ENCODE data around the gene G6PC2.
"Not testable (repeated sequence)": the region's sequence is repeated elsewhere in the genome, so short reads cannot be mapped to it uniquely, and the experiment has no call there.

G6PC2 gene, protein sequence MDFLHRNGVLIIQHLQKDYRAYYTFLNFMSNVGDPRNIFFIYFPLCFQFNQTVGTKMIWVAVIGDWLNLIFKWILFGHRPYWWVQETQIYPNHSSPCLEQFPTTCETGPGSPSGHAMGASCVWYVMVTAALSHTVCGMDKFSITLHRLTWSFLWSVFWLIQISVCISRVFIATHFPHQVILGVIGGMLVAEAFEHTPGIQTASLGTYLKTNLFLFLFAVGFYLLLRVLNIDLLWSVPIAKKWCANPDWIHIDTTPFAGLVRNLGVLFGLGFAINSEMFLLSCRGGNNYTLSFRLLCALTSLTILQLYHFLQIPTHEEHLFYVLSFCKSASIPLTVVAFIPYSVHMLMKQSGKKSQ

DNA sequence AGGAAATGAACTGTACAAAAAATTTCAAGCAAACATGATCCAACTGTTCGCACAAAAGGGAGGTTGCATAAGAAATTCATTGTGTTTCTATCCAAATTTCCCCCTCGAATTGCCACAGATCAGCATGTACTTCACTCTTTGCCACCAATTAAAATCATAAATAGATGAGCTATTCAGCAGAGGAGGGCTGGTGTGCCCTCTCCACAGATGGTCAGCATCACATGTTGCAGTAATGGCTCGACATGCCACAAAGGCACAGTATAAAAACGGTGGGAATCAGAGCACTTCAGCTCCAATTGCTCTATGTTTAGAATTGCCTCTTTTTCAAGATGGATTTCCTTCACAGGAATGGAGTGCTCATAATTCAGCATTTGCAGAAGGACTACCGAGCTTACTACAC, at the start of gene G6PC2:
G6PC2 (plus strand) TSS at position 289 of the 400 bp plus-strand sequence; CDS start at position 330, 41 bp downstream.
- Histone ChIP-seq H3K9ac (ENCODE audit: low read depth in 1 of 2, low read length in 2 of 2) (no peak within 1 kb of the TSS), H3K27me3 (ENCODE audit: control insufficient read depth in 2 of 2, insufficient read depth in 2 of 2, low read length in 2 of 2) (no peaks in the 10 kb centered on the region), H3K9me3 (ENCODE audit: control insufficient read depth in 2 of 2, low read length in 2 of 2) (no peaks in the 10 kb centered on the region), H3K4me3 (ENCODE audit: low read length in 2 of 2) (no peak within 1 kb of the TSS), H3K4me1 (ENCODE audit: control insufficient read depth in 2 of 2, insufficient read depth in 2 of 2, low read length in 2 of 2) (no peaks in the 10 kb centered on the region), H3K27ac (ENCODE audit: low read depth in 2 of 2, low read length in 2 of 2) (no peak within 1 kb of the TSS), H3K36me3 (ENCODE audit: control insufficient read depth in 2 of 2, insufficient read depth in 2 of 2, low read length in 2 of 2) (no peaks in the 10 kb centered on the region)

DNA sequence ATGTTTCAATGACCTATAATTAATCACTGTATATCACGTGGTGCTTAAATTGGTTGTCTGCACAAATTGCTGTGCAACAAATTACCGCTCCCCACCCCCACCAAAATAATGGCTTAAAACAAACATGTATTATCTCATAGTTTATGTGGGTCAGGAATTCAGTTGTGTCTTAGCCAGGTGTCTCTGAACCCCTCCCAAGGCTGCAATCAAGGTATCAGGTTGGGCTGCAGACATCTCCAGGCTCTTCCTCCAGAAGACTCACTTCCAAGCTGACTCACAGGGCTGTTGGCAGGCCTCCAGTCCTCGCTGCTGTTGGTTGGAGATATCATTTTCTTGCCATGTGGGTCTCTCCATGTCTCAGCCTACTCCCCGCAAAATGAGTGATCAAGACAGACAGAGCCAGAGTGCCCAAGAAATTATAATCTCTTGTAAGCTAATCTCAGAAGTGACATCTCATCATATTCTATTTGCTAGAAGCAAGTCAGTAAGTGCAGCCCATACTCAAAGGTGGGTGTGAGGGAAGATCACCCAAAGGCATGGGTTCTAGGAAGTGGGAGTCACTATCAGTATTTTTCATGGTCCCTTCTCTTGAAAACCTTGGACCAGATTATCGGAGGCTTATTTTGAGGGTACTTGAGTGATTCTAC, 49.3 kb upstream of the G6PC2 start:
- Histone ChIP-seq H3K9me3 (ENCODE audit: control insufficient read depth in 2 of 2, low read length in 2 of 2) (no peaks in the 10 kb centered on the region), H3K4me3 (ENCODE audit: low read length in 2 of 2) (no peak overlapping the region), H3K36me3 (ENCODE audit: control insufficient read depth in 2 of 2, insufficient read depth in 2 of 2, low read length in 2 of 2) (peaks cover 23 to 29% of the 10 kb centered on the region in 2 donors), H3K9ac (ENCODE audit: low read depth in 1 of 2, low read length in 2 of 2) (no peak overlapping the region), H3K4me1 (ENCODE audit: control insufficient read depth in 2 of 2, insufficient read depth in 2 of 2, low read length in 2 of 2) (no peaks in the 10 kb centered on the region), H3K27ac (ENCODE audit: low read depth in 2 of 2, low read length in 2 of 2) (no peak overlapping the region), H3K27me3 (ENCODE audit: control insufficient read depth in 2 of 2, insufficient read depth in 2 of 2, low read length in 2 of 2) (no peaks in the 10 kb centered on the region)

DNA sequence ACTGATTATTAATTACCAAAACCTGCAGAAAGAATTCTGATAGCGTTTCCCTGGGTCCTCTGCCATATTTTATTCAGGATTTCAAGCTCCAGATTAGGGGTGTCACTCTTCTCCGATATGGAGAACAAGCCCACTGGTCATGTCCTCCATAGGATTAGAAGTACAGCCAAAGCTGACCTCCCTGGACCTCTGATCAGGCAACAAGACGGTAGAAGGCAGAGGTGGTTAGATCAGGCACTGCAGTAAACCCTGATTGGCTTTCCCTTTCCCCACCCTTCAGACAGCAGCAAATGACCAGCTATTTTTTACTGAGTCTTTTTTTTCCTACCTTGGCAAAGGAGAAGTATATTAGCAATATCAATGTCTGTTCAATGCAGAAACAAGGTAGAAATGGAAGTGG, 48.6 kb upstream of the G6PC2 start:
- peaks cover 27 to 29% of the 10 kb centered on the region in 2 donors for H3K36me3 ChIP-seq (ENCODE audit: control insufficient read depth in 2 of 2, insufficient read depth in 2 of 2, low read length in 2 of 2)
- no peaks in the 10 kb centered on the region for H3K27me3 ChIP-seq (ENCODE audit: control insufficient read depth in 2 of 2, insufficient read depth in 2 of 2, low read length in 2 of 2)
- no peaks in the 10 kb centered on the region for H3K4me1 ChIP-seq (ENCODE audit: control insufficient read depth in 2 of 2, insufficient read depth in 2 of 2, low read length in 2 of 2)
- H3K9me3 ChIP-seq (ENCODE audit: control insufficient read depth in 2 of 2, low read length in 2 of 2) = no peaks in the 10 kb centered on the region
- no peak overlapping the region for H3K27ac ChIP-seq (ENCODE audit: low read depth in 2 of 2, low read length in 2 of 2)
- no peak overlapping the region for H3K4me3 ChIP-seq (ENCODE audit: low read length in 2 of 2)
- H3K9ac ChIP-seq (ENCODE audit: low read depth in 1 of 2, low read length in 2 of 2) = no peak overlapping the region

DNA sequence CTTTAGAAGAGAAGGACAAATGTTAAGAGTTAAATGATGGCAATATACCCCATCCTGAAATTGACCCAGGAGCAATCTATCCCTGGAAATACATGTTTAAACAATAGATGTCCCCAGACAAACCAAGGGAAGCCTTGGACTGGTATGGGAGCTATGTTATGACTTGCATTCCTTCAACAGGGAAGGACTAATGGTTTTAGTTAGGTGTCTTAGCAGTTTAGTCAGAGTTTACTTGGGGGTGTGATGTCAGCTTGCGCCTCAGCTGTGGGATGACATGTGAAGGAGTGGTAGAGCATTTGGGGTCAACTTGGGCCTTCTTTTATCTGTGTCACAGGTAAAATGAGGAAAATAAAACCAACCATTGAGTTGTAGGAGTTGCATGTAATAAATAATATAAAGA, 47.6 kb upstream of the G6PC2 start:
- H3K9me3 ChIP-seq (ENCODE audit: control insufficient read depth in 2 of 2, low read length in 2 of 2) = no peaks in the 10 kb centered on the region
- H3K4me1 ChIP-seq (ENCODE audit: control insufficient read depth in 2 of 2, insufficient read depth in 2 of 2, low read length in 2 of 2) = no peaks in the 10 kb centered on the region
- no peaks in the 10 kb centered on the region for H3K27me3 ChIP-seq (ENCODE audit: control insufficient read depth in 2 of 2, insufficient read depth in 2 of 2, low read length in 2 of 2)
- H3K27ac ChIP-seq (ENCODE audit: low read depth in 2 of 2, low read length in 2 of 2) = no peak overlapping the region
- H3K36me3 ChIP-seq (ENCODE audit: control insufficient read depth in 2 of 2, insufficient read depth in 2 of 2, low read length in 2 of 2) = peaks cover 27 to 32% of the 10 kb centered on the region in 2 donors
- H3K9ac ChIP-seq (ENCODE audit: low read depth in 1 of 2, low read length in 2 of 2) = no peak overlapping the region
- no peak overlapping the region for H3K4me3 ChIP-seq (ENCODE audit: low read length in 2 of 2)

DNA sequence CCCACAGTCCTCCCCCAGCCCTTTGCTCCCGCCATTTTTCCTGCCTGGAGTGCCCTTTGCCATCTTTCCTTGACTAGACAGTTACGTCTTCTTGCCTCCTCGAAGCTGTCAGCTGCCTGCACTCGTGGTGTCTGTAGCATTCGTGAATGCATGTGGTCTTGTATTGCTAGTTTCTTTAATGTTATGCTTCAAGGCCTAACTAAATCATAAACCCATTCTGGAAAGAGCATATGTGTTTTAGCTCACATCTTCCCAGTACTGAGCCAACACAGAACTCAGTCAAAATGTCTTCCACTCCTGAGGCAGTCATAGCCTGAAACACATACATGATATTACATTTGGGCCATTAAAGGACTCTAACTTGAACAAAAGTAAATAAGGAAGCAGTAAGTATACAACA, 46.4 kb upstream of the G6PC2 start:
- H3K9ac ChIP-seq (ENCODE audit: low read depth in 1 of 2, low read length in 2 of 2) = no peak overlapping the region
- no peaks in the 10 kb centered on the region for H3K9me3 ChIP-seq (ENCODE audit: control insufficient read depth in 2 of 2, low read length in 2 of 2)
- no peaks in the 10 kb centered on the region for H3K4me1 ChIP-seq (ENCODE audit: control insufficient read depth in 2 of 2, insufficient read depth in 2 of 2, low read length in 2 of 2)
- H3K4me3 ChIP-seq (ENCODE audit: low read length in 2 of 2) = no peak overlapping the region
- no peak overlapping the region for H3K27ac ChIP-seq (ENCODE audit: low read depth in 2 of 2, low read length in 2 of 2)
- H3K36me3 ChIP-seq (ENCODE audit: control insufficient read depth in 2 of 2, insufficient read depth in 2 of 2, low read length in 2 of 2) = peaks cover 27 to 32% of the 10 kb centered on the region in 2 donors
- no peaks in the 10 kb centered on the region for H3K27me3 ChIP-seq (ENCODE audit: control insufficient read depth in 2 of 2, insufficient read depth in 2 of 2, low read length in 2 of 2)

DNA sequence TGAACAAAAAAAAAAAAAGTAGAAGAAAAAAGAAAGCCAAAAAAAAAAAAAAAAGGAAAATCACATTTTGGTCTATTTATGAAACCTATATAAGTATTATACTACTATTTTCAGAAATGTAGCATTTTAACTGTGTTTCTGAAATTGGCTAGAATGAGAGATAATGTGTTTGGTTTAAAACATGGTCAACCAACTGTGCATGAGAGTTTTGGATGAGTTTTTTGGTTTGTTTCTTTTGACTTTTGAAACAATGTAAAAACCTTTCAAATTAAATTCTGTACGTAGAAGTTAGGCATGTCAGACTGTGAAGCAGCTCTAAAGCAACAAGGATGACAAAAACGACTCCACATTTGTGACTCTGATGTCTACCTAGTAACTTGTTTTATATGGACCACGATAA, 45.5 kb upstream of the G6PC2 start:
- no peak overlapping the region for H3K27ac ChIP-seq (ENCODE audit: low read depth in 2 of 2, low read length in 2 of 2)

DNA sequence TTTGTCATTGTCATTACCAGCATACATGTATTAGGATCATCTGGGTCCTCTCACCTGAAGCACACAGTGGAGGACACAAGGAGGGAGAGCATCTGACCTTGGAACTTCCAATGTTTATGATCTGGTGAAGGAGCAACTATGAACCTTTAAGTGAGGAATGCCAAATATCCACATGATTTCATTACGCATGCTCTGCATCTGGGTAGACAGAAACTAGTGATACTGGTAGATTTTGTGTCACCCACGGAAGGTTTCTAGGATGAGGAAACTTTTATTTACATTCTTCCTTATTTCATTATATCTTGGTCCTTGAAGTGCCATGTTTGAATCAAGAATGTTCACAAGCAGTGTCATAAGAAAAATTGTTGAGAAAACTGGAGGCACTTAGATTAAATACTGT, 42.9 kb upstream of the G6PC2 start:
- Histone ChIP-seq H3K27ac (ENCODE audit: low read depth in 2 of 2, low read length in 2 of 2) (no peak overlapping the region), H3K9me3 (ENCODE audit: control insufficient read depth in 2 of 2, low read length in 2 of 2) (no peaks in the 10 kb centered on the region), H3K36me3 (ENCODE audit: control insufficient read depth in 2 of 2, insufficient read depth in 2 of 2, low read length in 2 of 2) (peaks cover 26 to 33% of the 10 kb centered on the region in 2 donors), H3K4me1 (ENCODE audit: control insufficient read depth in 2 of 2, insufficient read depth in 2 of 2, low read length in 2 of 2) (no peaks in the 10 kb centered on the region), H3K9ac (ENCODE audit: low read depth in 1 of 2, low read length in 2 of 2) (no peak overlapping the region), H3K4me3 (ENCODE audit: low read length in 2 of 2) (no peak overlapping the region), H3K27me3 (ENCODE audit: control insufficient read depth in 2 of 2, insufficient read depth in 2 of 2, low read length in 2 of 2) (no peaks in the 10 kb centered on the region)

More for the DNA sequence above, 45.5 kb upstream of the G6PC2 start:
- Histone ChIP-seq H3K4me3 (ENCODE audit: low read length in 2 of 2) (no peak overlapping the region), H3K4me1 (ENCODE audit: control insufficient read depth in 2 of 2, insufficient read depth in 2 of 2, low read length in 2 of 2) (no peaks in the 10 kb centered on the region), H3K9me3 (ENCODE audit: control insufficient read depth in 2 of 2, low read length in 2 of 2) (no peaks in the 10 kb centered on the region), H3K27me3 (ENCODE audit: control insufficient read depth in 2 of 2, insufficient read depth in 2 of 2, low read length in 2 of 2) (no peaks in the 10 kb centered on the region), H3K36me3 (ENCODE audit: control insufficient read depth in 2 of 2, insufficient read depth in 2 of 2, low read length in 2 of 2) (peaks cover 30 to 35% of the 10 kb centered on the region in 2 donors), H3K9ac (ENCODE audit: low read depth in 1 of 2, low read length in 2 of 2) (no peak overlapping the region)

DNA sequence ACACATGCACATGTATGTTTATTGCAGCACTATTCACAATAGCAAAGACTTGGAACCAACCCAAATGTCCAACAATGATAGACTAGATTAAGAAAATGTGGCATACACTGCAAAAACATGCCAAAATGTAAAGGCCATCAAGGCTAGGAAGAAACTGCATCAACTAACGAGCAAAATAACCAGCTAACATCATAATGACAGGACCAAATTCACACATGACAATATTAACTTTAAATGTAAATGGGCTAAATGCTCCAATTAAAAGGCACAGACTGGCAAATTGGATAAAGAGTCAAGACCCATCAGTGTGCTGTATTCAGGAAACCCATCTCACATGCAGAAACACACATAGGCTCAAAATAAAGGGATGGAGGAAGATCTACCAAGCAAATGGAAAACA, 33.9 kb upstream of the G6PC2 start:
- not testable (repeated sequence) for H3K4me3 ChIP-seq (ENCODE audit: low read length in 2 of 2)

DNA sequence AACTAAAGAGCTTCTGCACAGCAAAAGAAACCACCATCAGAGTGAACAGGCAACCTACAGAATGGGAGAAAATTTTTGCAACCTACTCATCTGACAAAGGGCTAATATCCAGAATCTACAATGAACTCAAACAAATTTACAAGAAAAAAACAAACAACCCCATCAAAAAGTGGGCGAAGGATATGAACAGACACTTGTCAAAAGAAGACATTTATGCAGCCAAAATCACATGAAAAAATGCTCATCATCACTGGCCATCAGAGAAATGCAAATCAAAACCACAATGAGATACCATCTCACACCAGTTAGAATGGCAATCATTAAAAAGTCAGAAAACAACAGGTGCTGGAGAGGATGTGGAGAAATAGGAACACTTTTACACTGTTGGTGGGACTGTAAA, 30.7 kb upstream of the G6PC2 start:
- not testable (repeated sequence) for H3K27ac ChIP-seq (ENCODE audit: low read depth in 2 of 2, low read length in 2 of 2); H3K27me3 ChIP-seq (ENCODE audit: control insufficient read depth in 2 of 2, insufficient read depth in 2 of 2, low read length in 2 of 2); H3K36me3 ChIP-seq (ENCODE audit: control insufficient read depth in 2 of 2, insufficient read depth in 2 of 2, low read length in 2 of 2)

More for the DNA sequence above, 33.9 kb upstream of the G6PC2 start:
- H3K9me3 ChIP-seq (ENCODE audit: control insufficient read depth in 2 of 2, low read length in 2 of 2); H3K9ac ChIP-seq (ENCODE audit: low read depth in 1 of 2, low read length in 2 of 2); H3K27me3 ChIP-seq (ENCODE audit: control insufficient read depth in 2 of 2, insufficient read depth in 2 of 2, low read length in 2 of 2); H3K27ac ChIP-seq (ENCODE audit: low read depth in 2 of 2, low read length in 2 of 2); H3K4me1 ChIP-seq (ENCODE audit: control insufficient read depth in 2 of 2, insufficient read depth in 2 of 2, low read length in 2 of 2): not testable (repeated sequence)
- H3K36me3 ChIP-seq (ENCODE audit: control insufficient read depth in 2 of 2, insufficient read depth in 2 of 2, low read length in 2 of 2) = peaks cover 21 to 24% of the 10 kb centered on the region in 2 donors

DNA sequence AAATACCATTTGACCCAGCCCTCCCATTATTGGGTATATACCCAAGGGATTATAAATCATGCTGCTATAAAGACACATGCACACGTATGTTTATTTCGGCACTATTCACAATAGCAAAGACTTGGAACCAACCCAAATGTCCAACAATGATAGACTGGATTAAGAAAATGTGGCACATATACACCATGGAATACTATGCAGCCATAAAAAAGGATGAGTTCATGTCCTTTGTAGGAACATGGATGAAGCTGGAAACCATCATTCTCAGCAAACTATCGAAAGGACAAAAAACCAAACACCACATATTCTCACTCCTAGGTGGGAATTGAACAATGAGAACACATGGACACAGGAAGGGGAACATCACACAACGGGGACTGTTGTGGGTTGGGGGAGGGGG, 30.3 kb upstream of the G6PC2 start:
- not testable (repeated sequence) for H3K9ac ChIP-seq (ENCODE audit: low read depth in 1 of 2, low read length in 2 of 2); H3K27ac ChIP-seq (ENCODE audit: low read depth in 2 of 2, low read length in 2 of 2); H3K4me3 ChIP-seq (ENCODE audit: low read length in 2 of 2); H3K9me3 ChIP-seq (ENCODE audit: control insufficient read depth in 2 of 2, low read length in 2 of 2); H3K4me1 ChIP-seq (ENCODE audit: control insufficient read depth in 2 of 2, insufficient read depth in 2 of 2, low read length in 2 of 2); H3K27me3 ChIP-seq (ENCODE audit: control insufficient read depth in 2 of 2, insufficient read depth in 2 of 2, low read length in 2 of 2); H3K36me3 ChIP-seq (ENCODE audit: control insufficient read depth in 2 of 2, insufficient read depth in 2 of 2, low read length in 2 of 2)

More for the DNA sequence above, 30.7 kb upstream of the G6PC2 start:
- not testable (repeated sequence) for H3K9ac ChIP-seq (ENCODE audit: low read depth in 1 of 2, low read length in 2 of 2); H3K4me3 ChIP-seq (ENCODE audit: low read length in 2 of 2); H3K4me1 ChIP-seq (ENCODE audit: control insufficient read depth in 2 of 2, insufficient read depth in 2 of 2, low read length in 2 of 2); H3K9me3 ChIP-seq (ENCODE audit: control insufficient read depth in 2 of 2, low read length in 2 of 2)
